ENCODE data around the gene FKBP5.

The FKBP5 gene

GRCh38 chr6:35686436-35686835 lies 2.3 kb downstream of the FKBP5 start:
- Histone ChIP-seq H3K27ac (ENCODE audit: low read depth, low read length) (no peak overlapping the region), H3K36me3 (ENCODE audit: control insufficient read depth, insufficient read depth, low read length) (no peaks in the 10 kb centered on the region), H3K79me2 (ENCODE audit: control insufficient read depth, insufficient read depth, low read length) (peaks cover 4% of the 10 kb centered on the region), H3K23ac (ENCODE audit: low read length) (no peak overlapping the region), H4K8ac (ENCODE audit: low read depth, low read length) (no peak overlapping the region), H2AK5ac (ENCODE audit: low read length) (no peak overlapping the region), H4K5ac (ENCODE audit: low read length) (no peak overlapping the region), H3K4me2 (ENCODE audit: low read length) (no peak overlapping the region), H3K9ac (ENCODE audit: low read length) (no peak overlapping the region), H3K79me1 (ENCODE audit: low read length) (no peaks in the 10 kb centered on the region), H3K4me1 (ENCODE audit: control insufficient read depth, low read depth, low read length) (no peaks in the 10 kb centered on the region), H2BK5ac (ENCODE audit: low read length) (no peak overlapping the region), H2BK15ac (replicated peaks; ENCODE audit: low read depth) (no peak overlapping the region), H3K18ac (ENCODE audit: low read length) (no peak overlapping the region), H3K4ac (ENCODE audit: low read depth, low read length) (no peak overlapping the region), H3K27me3 (ENCODE audit: insufficient read depth, low read length, poor library complexity) (no peaks in the 10 kb centered on the region), H3K56ac (ENCODE audit: low read length) (no peak overlapping the region), H3K4me3 (ENCODE audit: low read length) (no peak overlapping the region), H2BK120ac (ENCODE audit: low read depth, low read length) (no peak overlapping the region)
- no CpG with 5 or more reads among the region's 2 CpGs for WGBS (ENCODE audit: extremely low coverage, insufficient coverage, low lambda C conversion rate)
- no peak for DNase-seq

- Histone ChIP-seq H3K27ac (ENCODE audit: low read depth, low read length) (no peak overlapping the region), H3K4me3 (ENCODE audit: low read length) (no peak overlapping the region), H2AK5ac (ENCODE audit: low read length) (no peak overlapping the region), H3K79me1 (ENCODE audit: low read length) (no peaks in the 10 kb centered on the region), H3K9ac (ENCODE audit: low read length) (no peak overlapping the region), H3K56ac (ENCODE audit: low read length) (no peak overlapping the region), H4K5ac (ENCODE audit: low read length) (no peak overlapping the region), H3K23ac (ENCODE audit: low read length) (no peak overlapping the region), H3K4me2 (ENCODE audit: low read length) (no peak overlapping the region), H3K36me3 (ENCODE audit: control insufficient read depth, insufficient read depth, low read length) (no peaks in the 10 kb centered on the region), H3K18ac (ENCODE audit: low read length) (no peak overlapping the region), H3K4me1 (ENCODE audit: control insufficient read depth, low read depth, low read length) (no peaks in the 10 kb centered on the region), H3K4ac (ENCODE audit: low read depth, low read length) (no peak overlapping the region), H2BK15ac (replicated peaks; ENCODE audit: low read depth) (no peak overlapping the region), H2BK120ac (ENCODE audit: low read depth, low read length) (no peak overlapping the region), H4K8ac (ENCODE audit: low read depth, low read length) (no peak overlapping the region), H3K79me2 (ENCODE audit: control insufficient read depth, insufficient read depth, low read length) (peaks cover 10% of the 10 kb centered on the region), H3K27me3 (ENCODE audit: insufficient read depth, low read length, poor library complexity) (no peaks in the 10 kb centered on the region), H2BK5ac (ENCODE audit: low read length) (no peak overlapping the region)
- DNase-seq = no peak
These were observed 5.4 kb downstream of the FKBP5 start for GRCh38 chr6:35683267-35683666.

- Histone ChIP-seq H2BK5ac (ENCODE audit: low read length) (no peak overlapping the region), H3K27ac (ENCODE audit: low read depth, low read length) (no peak overlapping the region)
- WGBS (ENCODE audit: extremely low coverage, insufficient coverage, low lambda C conversion rate) = no CpG with 5 or more reads among the region's 1 CpG
These were observed 7.4 kb downstream of the FKBP5 start for GRCh38 chr6:35681298-35681697.

GRCh38 chr6:35679399-35679798 lies 9.3 kb downstream of the FKBP5 start:
- Histone ChIP-seq H2BK120ac (ENCODE audit: low read depth, low read length) (no peak overlapping the region), H4K5ac (ENCODE audit: low read length) (no peak overlapping the region), H3K4me1 (ENCODE audit: control insufficient read depth, low read depth, low read length) (peaks cover 2% of the 10 kb centered on the region), H3K18ac (ENCODE audit: low read length) (no peak overlapping the region), H3K79me2 (ENCODE audit: control insufficient read depth, insufficient read depth, low read length) (peaks cover 12% of the 10 kb centered on the region), H3K27me3 (ENCODE audit: insufficient read depth, low read length, poor library complexity) (no peaks in the 10 kb centered on the region), H2BK15ac (replicated peaks; ENCODE audit: low read depth) (no peak overlapping the region), H2BK5ac (ENCODE audit: low read length) (no peak overlapping the region), H3K27ac (ENCODE audit: low read depth, low read length) (no peak overlapping the region), H3K23ac (ENCODE audit: low read length) (no peak overlapping the region), H2AK5ac (ENCODE audit: low read length) (no peak overlapping the region), H3K79me1 (ENCODE audit: low read length) (no peaks in the 10 kb centered on the region), H3K9ac (ENCODE audit: low read length) (no peak overlapping the region), H3K4me2 (ENCODE audit: low read length) (no peak overlapping the region), H3K4ac (ENCODE audit: low read depth, low read length) (no peak overlapping the region), H3K4me3 (ENCODE audit: low read length) (no peak overlapping the region), H3K56ac (ENCODE audit: low read length) (no peak overlapping the region), H3K36me3 (ENCODE audit: control insufficient read depth, insufficient read depth, low read length) (no peaks in the 10 kb centered on the region), H4K8ac (ENCODE audit: low read depth, low read length) (no peak overlapping the region)
- DNase-seq = no peak
- WGBS (ENCODE audit: extremely low coverage, insufficient coverage, low lambda C conversion rate) = no CpG with 5 or more reads among the region's 1 CpG

More at GRCh38 chr6:35681298-35681697, 7.4 kb downstream of the FKBP5 start:
- Histone ChIP-seq H3K4ac (ENCODE audit: low read depth, low read length) (no peak overlapping the region), H3K18ac (ENCODE audit: low read length) (no peak overlapping the region), H3K27me3 (ENCODE audit: insufficient read depth, low read length, poor library complexity) (no peaks in the 10 kb centered on the region), H3K4me2 (ENCODE audit: low read length) (no peak overlapping the region), H2BK120ac (ENCODE audit: low read depth, low read length) (no peak overlapping the region), H2BK15ac (replicated peaks; ENCODE audit: low read depth) (no peak overlapping the region), H4K8ac (ENCODE audit: low read depth, low read length) (no peak overlapping the region), H3K23ac (ENCODE audit: low read length) (no peak overlapping the region), H3K4me1 (ENCODE audit: control insufficient read depth, low read depth, low read length) (no peaks in the 10 kb centered on the region), H2AK5ac (ENCODE audit: low read length) (no peak overlapping the region), H3K4me3 (ENCODE audit: low read length) (no peak overlapping the region), H3K79me1 (ENCODE audit: low read length) (no peaks in the 10 kb centered on the region), H3K79me2 (ENCODE audit: control insufficient read depth, insufficient read depth, low read length) (peaks cover 6% of the 10 kb centered on the region), H3K56ac (ENCODE audit: low read length) (no peak overlapping the region), H4K5ac (ENCODE audit: low read length) (no peak overlapping the region), H3K36me3 (ENCODE audit: control insufficient read depth, insufficient read depth, low read length) (no peaks in the 10 kb centered on the region), H3K9ac (ENCODE audit: low read length) (no peak overlapping the region)
- no peak for DNase-seq

GRCh38 chr6:35678814-35679213 lies 9.9 kb downstream of the FKBP5 start:
- Histone ChIP-seq H3K4me3 (ENCODE audit: low read length) (no peak overlapping the region), H3K4ac (ENCODE audit: low read depth, low read length) (no peak overlapping the region), H3K4me2 (ENCODE audit: low read length) (no peak overlapping the region), H3K23ac (ENCODE audit: low read length) (no peak overlapping the region), H2AK5ac (ENCODE audit: low read length) (no peak overlapping the region), H3K56ac (ENCODE audit: low read length) (no peak overlapping the region), H3K4me1 (ENCODE audit: control insufficient read depth, low read depth, low read length) (peaks cover 2% of the 10 kb centered on the region), H2BK5ac (ENCODE audit: low read length) (no peak overlapping the region), H4K8ac (ENCODE audit: low read depth, low read length) (no peak overlapping the region), H3K79me1 (ENCODE audit: low read length) (no peaks in the 10 kb centered on the region), H4K5ac (ENCODE audit: low read length) (no peak overlapping the region), H2BK120ac (ENCODE audit: low read depth, low read length) (no peak overlapping the region), H3K79me2 (ENCODE audit: control insufficient read depth, insufficient read depth, low read length) (peaks cover 12% of the 10 kb centered on the region), H3K36me3 (ENCODE audit: control insufficient read depth, insufficient read depth, low read length) (no peaks in the 10 kb centered on the region), H2BK15ac (replicated peaks; ENCODE audit: low read depth) (no peak overlapping the region), H3K9ac (ENCODE audit: low read length) (no peak overlapping the region), H3K27me3 (ENCODE audit: insufficient read depth, low read length, poor library complexity) (no peaks in the 10 kb centered on the region), H3K18ac (ENCODE audit: low read length) (peak overlapping the region; percentile 68), H3K27ac (ENCODE audit: low read depth, low read length) (no peak overlapping the region)
- WGBS (ENCODE audit: extremely low coverage, insufficient coverage, low lambda C conversion rate) = no CpG with 5 or more reads among the region's 1 CpG
- no peak for DNase-seq

GRCh38 chr6:35678021-35678654 lies 10.6 kb downstream of the FKBP5 start:
- H2BK5ac ChIP-seq (ENCODE audit: low read length) = no peak overlapping the region
- no peak overlapping the region for H2BK15ac ChIP-seq (replicated peaks; ENCODE audit: low read depth)
- WGBS (ENCODE audit: extremely low coverage, insufficient coverage, low lambda C conversion rate) = no CpG with 5 or more reads among the region's 4 CpGs
- no peaks in the 10 kb centered on the region for H3K36me3 ChIP-seq (ENCODE audit: control insufficient read depth, insufficient read depth, low read length)
- H3K27ac ChIP-seq (ENCODE audit: low read depth, low read length) = no peak overlapping the region
- no peak overlapping the region for H3K4me2 ChIP-seq (ENCODE audit: low read length)
- H3K79me2 ChIP-seq (ENCODE audit: control insufficient read depth, insufficient read depth, low read length) = peaks cover 12% of the 10 kb centered on the region
- no peaks in the 10 kb centered on the region for H3K27me3 ChIP-seq (ENCODE audit: insufficient read depth, low read length, poor library complexity)
- H3K9ac ChIP-seq (ENCODE audit: low read length) = no peak overlapping the region
- H2BK120ac ChIP-seq (ENCODE audit: low read depth, low read length) = no peak overlapping the region
- no peaks in the 10 kb centered on the region for H3K79me1 ChIP-seq (ENCODE audit: low read length)
- no peak overlapping the region for H3K18ac ChIP-seq (ENCODE audit: low read length)
- H3K4ac ChIP-seq (ENCODE audit: low read depth, low read length) = no peak overlapping the region
- no peak overlapping the region for H4K8ac ChIP-seq (ENCODE audit: low read depth, low read length)
- no peak for DNase-seq
- H3K4me1 ChIP-seq (ENCODE audit: control insufficient read depth, low read depth, low read length) = peaks cover 2% of the 10 kb centered on the region
- H4K5ac ChIP-seq (ENCODE audit: low read length) = no peak overlapping the region
- no peak overlapping the region for H3K56ac ChIP-seq (ENCODE audit: low read length)
- no peak overlapping the region for H3K23ac ChIP-seq (ENCODE audit: low read length)
- H2AK5ac ChIP-seq (ENCODE audit: low read length) = no peak overlapping the region
- no peak overlapping the region for H3K4me3 ChIP-seq (ENCODE audit: low read length)
